ENCODE data around the gene PAPPA2. TPM values are rescaled to one million over a fixed set of nuclear protein-coding genes. Genes with fewer than 3 reads are reported as not detected.

The PAPPA2 gene
- total RNA-seq, 2 experiments from 2014 or later = 0.09 to 0.38 TPM

GRCh38 chr1:176521211-176521610 is 58.2 kb downstream of the PAPPA2 start:
- Mint-ChIP-seq H3K4me1 (peaks cover 19% of the 10 kb centered on the region), H3K36me3 (no peaks in the 10 kb centered on the region)
- CTCF ChIA-PET = no interaction called here

GRCh38 chr1:176522310-176522845 is 59.4 kb downstream of the PAPPA2 start:
- Mint-ChIP-seq H3K4me1 (peaks cover 19% of the 10 kb centered on the region), H3K27me3 (no peaks in the 10 kb centered on the region), H3K9me3 (ENCODE audit: low read depth) (no peaks in the 10 kb centered on the region), H3K4me3 (no peak overlapping the region), H3K27ac (no peak overlapping the region), H3K36me3 (no peaks in the 10 kb centered on the region)
- ATAC-seq (no peak), DNase-seq (no peak)
- CTCF ChIA-PET = interaction anchor here (1.3 kb wide), 1 partner anchor 19 kb away, joined by 3 read pairs; no protein-coding TSS in a partner anchor

More at GRCh38 chr1:176521211-176521610, 58.2 kb downstream of the PAPPA2 start:
- no peak overlapping the region for H3K27ac Mint-ChIP-seq
- H3K27me3 Mint-ChIP-seq = no peaks in the 10 kb centered on the region
- no peaks in the 10 kb centered on the region for H3K9me3 Mint-ChIP-seq (ENCODE audit: low read depth)
- no peak overlapping the region for H3K4me3 Mint-ChIP-seq
- no peak for ATAC-seq
- DNase-seq = no peak

- Mint-ChIP-seq H3K9me3 (ENCODE audit: low read depth) (no peaks in the 10 kb centered on the region), H3K27ac (no peak overlapping the region), H3K36me3 (no peaks in the 10 kb centered on the region), H3K4me1 (no peaks in the 10 kb centered on the region), H3K4me3 (no peak overlapping the region), H3K27me3 (no peaks in the 10 kb centered on the region)
- CTCF ChIA-PET = no interaction called here
- ATAC-seq (no peak), DNase-seq (no peak)
Observed at GRCh38 chr1:176529395-176530090, 66.6 kb downstream of the PAPPA2 start.

GRCh38 chr1:176531036-176531435 is 68.1 kb downstream of the PAPPA2 start:
- DNase-seq = no peak
- H3K36me3 Mint-ChIP-seq = no peaks in the 10 kb centered on the region
- no peak overlapping the region for H3K4me3 Mint-ChIP-seq
- CTCF ChIA-PET = no interaction called here
- ATAC-seq = no peak
- H3K9me3 Mint-ChIP-seq (ENCODE audit: low read depth) = no peaks in the 10 kb centered on the region
- H3K27ac Mint-ChIP-seq = no peak overlapping the region
- H3K4me1 Mint-ChIP-seq = no peaks in the 10 kb centered on the region
- H3K27me3 Mint-ChIP-seq = no peaks in the 10 kb centered on the region

GRCh38 chr1:176531921-176532897 is 69.2 kb downstream of the PAPPA2 start:
- Mint-ChIP-seq H3K36me3 (no peaks in the 10 kb centered on the region), H3K27me3 (no peaks in the 10 kb centered on the region), H3K27ac (no peak overlapping the region), H3K4me3 (no peak overlapping the region), H3K9me3 (ENCODE audit: low read depth) (no peaks in the 10 kb centered on the region), H3K4me1 (no peaks in the 10 kb centered on the region)
- ATAC-seq (no peak), DNase-seq (no peak)
- CTCF ChIA-PET = no interaction called here

- no peaks in the 10 kb centered on the region for H3K27me3 Mint-ChIP-seq
Observed at GRCh38 chr1:176533020-176533419, 70.0 kb downstream of the PAPPA2 start.

GRCh38 chr1:176536588-176536987 is 73.6 kb downstream of the PAPPA2 start:
- Mint-ChIP-seq H3K27me3 (no peaks in the 10 kb centered on the region), H3K4me1 (no peaks in the 10 kb centered on the region), H3K9me3 (ENCODE audit: low read depth) (no peaks in the 10 kb centered on the region), H3K27ac (no peak overlapping the region), H3K36me3 (no peaks in the 10 kb centered on the region), H3K4me3 (no peak overlapping the region)
- CTCF ChIA-PET = no interaction called here
- ATAC-seq (no peak), DNase-seq (no peak)

More at GRCh38 chr1:176533020-176533419, 70.0 kb downstream of the PAPPA2 start:
- H3K4me1 Mint-ChIP-seq = no peaks in the 10 kb centered on the region
- H3K9me3 Mint-ChIP-seq (ENCODE audit: low read depth) = no peaks in the 10 kb centered on the region
- H3K36me3 Mint-ChIP-seq = no peaks in the 10 kb centered on the region
- CTCF ChIA-PET = no interaction called here
- ATAC-seq = no peak
- no peak overlapping the region for H3K4me3 Mint-ChIP-seq
- no peak for DNase-seq
- H3K27ac Mint-ChIP-seq = no peak overlapping the region

GRCh38 chr1:176539018-176539417 is 76.0 kb downstream of the PAPPA2 start:
- H3K9me3 Mint-ChIP-seq (ENCODE audit: low read depth) = peaks cover 2% of the 10 kb centered on the region
- DNase-seq (no peak), ATAC-seq (no peak)
- H3K36me3 Mint-ChIP-seq = no peaks in the 10 kb centered on the region
- H3K4me1 Mint-ChIP-seq = no peaks in the 10 kb centered on the region
- no peak overlapping the region for H3K4me3 Mint-ChIP-seq
- no peak overlapping the region for H3K27ac Mint-ChIP-seq
- H3K27me3 Mint-ChIP-seq = no peaks in the 10 kb centered on the region
- CTCF ChIA-PET = no interaction called here

GRCh38 chr1:176540428-176540827 is 77.5 kb downstream of the PAPPA2 start:
- Mint-ChIP-seq H3K9me3 (ENCODE audit: low read depth) (peaks cover 2% of the 10 kb centered on the region), H3K4me1 (no peaks in the 10 kb centered on the region), H3K4me3 (no peak overlapping the region), H3K36me3 (no peaks in the 10 kb centered on the region), H3K27ac (no peak overlapping the region), H3K27me3 (no peaks in the 10 kb centered on the region)
- CTCF ChIA-PET = no interaction called here
- ATAC-seq (no peak), DNase-seq (no peak)

- no peak overlapping the region for H3K4me3 Mint-ChIP-seq
- ATAC-seq (no peak), DNase-seq (no peak)
- no peaks in the 10 kb centered on the region for H3K4me1 Mint-ChIP-seq
- H3K36me3 Mint-ChIP-seq = no peaks in the 10 kb centered on the region
- peaks cover 2% of the 10 kb centered on the region for H3K9me3 Mint-ChIP-seq (ENCODE audit: low read depth)
- H3K27me3 Mint-ChIP-seq = no peaks in the 10 kb centered on the region
- no peak overlapping the region for H3K27ac Mint-ChIP-seq
- CTCF ChIA-PET = no interaction called here
Observed at GRCh38 chr1:176541663-176542062, 78.7 kb downstream of the PAPPA2 start.

- no peak overlapping the region for H3K4me3 Mint-ChIP-seq
- H3K36me3 Mint-ChIP-seq = no peaks in the 10 kb centered on the region
- CTCF ChIA-PET = no interaction called here
- peaks cover 2% of the 10 kb centered on the region for H3K9me3 Mint-ChIP-seq (ENCODE audit: low read depth)
- DNase-seq (no peak), ATAC-seq (no peak)
- H3K27me3 Mint-ChIP-seq = no peaks in the 10 kb centered on the region
- no peak overlapping the region for H3K27ac Mint-ChIP-seq
- no peaks in the 10 kb centered on the region for H3K4me1 Mint-ChIP-seq
Observed at GRCh38 chr1:176542352-176542751, 79.4 kb downstream of the PAPPA2 start.

GRCh38 chr1:176543360-176544129 is 80.6 kb downstream of the PAPPA2 start:
- no peak for DNase-seq
- Mint-ChIP-seq H3K4me3 (no peak overlapping the region), H3K27me3 (no peaks in the 10 kb centered on the region), H3K9me3 (ENCODE audit: low read depth) (peaks cover 2% of the 10 kb centered on the region), H3K4me1 (no peaks in the 10 kb centered on the region), H3K36me3 (no peaks in the 10 kb centered on the region), H3K27ac (no peak overlapping the region)
- CTCF ChIA-PET = no interaction called here
- no peak for ATAC-seq

- no peak overlapping the region for H3K27ac Mint-ChIP-seq
- DNase-seq (no peak), ATAC-seq (no peak)
- H3K4me1 Mint-ChIP-seq = no peaks in the 10 kb centered on the region
- H3K9me3 Mint-ChIP-seq (ENCODE audit: low read depth) = peaks cover 2% of the 10 kb centered on the region
- no peak overlapping the region for H3K4me3 Mint-ChIP-seq
- no peaks in the 10 kb centered on the region for H3K27me3 Mint-ChIP-seq
- H3K36me3 Mint-ChIP-seq = no peaks in the 10 kb centered on the region
- CTCF ChIA-PET = interaction anchor here (1.0 kb wide), 1 partner anchor 15 kb away, joined by 3 read pairs; no protein-coding TSS in a partner anchor
Observed at GRCh38 chr1:176545034-176545639, 82.2 kb downstream of the PAPPA2 start.
